GM23248 (cell line): ENCODE data around the gene SUGCT. TPM values are rescaled to one million over a fixed set of nuclear protein-coding genes. Genes with fewer than 3 reads are reported as not detected.

Experiments used
- DNase-seq: peaks from one replicate; pipeline ENCODE4 v3.0.0-alpha.2; 2015
- H2AFZ ChIP-seq: fragments of 200-600 bp; sonication (generic); 2 replicates; pipeline ENCODE4 v1.6.1; 2016; ENCODE audit warnings: antibody characterized with exemption
- H3F3A ChIP-seq: fragments of 200-600 bp; sonication (generic); 2 replicates; pipeline ENCODE4 v1.6.1; 2016; ENCODE audit warnings: mild to moderate bottlenecking, antibody characterized with exemption, mixed run types; ENCODE audit not compliant: insufficient read depth
- H3K27ac ChIP-seq: fragments of 200-600 bp; sonication (generic); 2 replicates; pipeline ENCODE4 v1.5.1; 2016; ENCODE audit warnings: mild to moderate bottlenecking
- H3K27me3 ChIP-seq: fragments of 200-600 bp; sonication (generic); replicated peaks from 2 replicates; pipeline ENCODE4 v1.6.1; 2016; ENCODE audit warnings: mild to moderate bottlenecking; ENCODE audit not compliant: insufficient read depth
- H3K36me3 ChIP-seq: fragments of 200-600 bp; sonication (generic); 2 replicates; pipeline ENCODE4 v1.6.1; 2016; ENCODE audit warnings: low read depth, mild to moderate bottlenecking
- H3K4me1 ChIP-seq: fragments of 200-600 bp; sonication (generic); 2 replicates; pipeline ENCODE4 v1.6.1; 2016; ENCODE audit warnings: mild to moderate bottlenecking; ENCODE audit not compliant: insufficient read depth
- H3K4me2 ChIP-seq: fragments of 200-600 bp; sonication (generic); one replicate; pipeline ENCODE4 v1.6.1; 2016; ENCODE audit warnings: mild to moderate bottlenecking; ENCODE audit not compliant: unreplicated experiment
- H3K4me3 ChIP-seq: fragments of 200-600 bp; sonication (generic); 2 replicates; pipeline ENCODE4 v1.5.1; 2016; ENCODE audit warnings: mild to moderate bottlenecking
- H3K79me2 ChIP-seq: fragments of 200-600 bp; sonication (generic); 2 replicates; pipeline ENCODE4 v1.6.1; 2016; ENCODE audit warnings: mild to moderate bottlenecking; ENCODE audit not compliant: insufficient read depth
- H3K9ac ChIP-seq: fragments of 200-600 bp; sonication (generic); 2 replicates; pipeline ENCODE4 v1.6.1; 2016; ENCODE audit warnings: mild to moderate bottlenecking
- H3K9me2 ChIP-seq: fragments of 200-600 bp; sonication (generic); 2 replicates; pipeline ENCODE4 v1.6.1; 2016; ENCODE audit warnings: mixed run types, mild to moderate bottlenecking, moderate library complexity; ENCODE audit not compliant: insufficient read depth
- H3K9me3 ChIP-seq: fragments of 200-600 bp; sonication (generic); one replicate; pipeline ENCODE4 v1.6.1; 2017; ENCODE audit warnings: low read depth
- H4K20me1 ChIP-seq: fragments of 200-600 bp; sonication (generic); 2 replicates; pipeline ENCODE4 v1.6.0; 2016; ENCODE audit not compliant: insufficient read depth
- EZH2 ChIP-seq: fragments of 200-600 bp; sonication (generic); IDR thresholded peaks from 2 replicates; pipeline ENCODE4 v1.6.1; 2018; ENCODE audit warnings: antibody characterized with exemption, mild to moderate bottlenecking; ENCODE audit not compliant: insufficient read depth, poor library complexity, severe bottlenecking
- EZH2phosphoT487 ChIP-seq: fragments of 200-600 bp; sonication (generic); IDR thresholded peaks from 2 replicates; pipeline ENCODE4 v1.6.1; 2018; ENCODE audit warnings: antibody characterized with exemption, moderate library complexity, mild to moderate bottlenecking, low read depth; ENCODE audit not compliant: insufficient read depth
- WGBS, 2 experiments: methylation state at CpG; one replicate each; pipeline ENCODE4 v1.1.6; 2015 to 2017; ENCODE audit warnings: low lambda C conversion rate in 2 of 2, low coverage in 1 of 2; ENCODE audit errors: missing lambda C conversion rate in 2 of 2; 5-methylcytosine and 5-hydroxymethylcytosine counted together
- in situ Hi-C: fragments of 300-500 bp; cut with MboI; formaldehyde crosslinking; loops from 2 replicates; pipeline ENCODE4 v1.15.0; 2020
- polyA plus RNA-seq: library from polyadenylated mRNA; unstranded; fragments of >200 nt; fragmentation: Nextera tagmentation; extraction: Ambion mirVana; gene quantifications from 2 replicates; pipeline ENCODE4 v1.2.1, GENCODE V29; 2016
- total RNA-seq: library from RNA; depleted of rRNA; stranded (reverse); fragments of >200 nt; shearing (Covaris generic); gene quantifications from 2 replicates; pipeline ENCODE4 v1.2.3, GENCODE V29; 2014

Gene SUGCT
- total and polyA plus RNA-seq, 2 experiments from 2014 or later = 2.2 to 7.1 TPM

DNA sequence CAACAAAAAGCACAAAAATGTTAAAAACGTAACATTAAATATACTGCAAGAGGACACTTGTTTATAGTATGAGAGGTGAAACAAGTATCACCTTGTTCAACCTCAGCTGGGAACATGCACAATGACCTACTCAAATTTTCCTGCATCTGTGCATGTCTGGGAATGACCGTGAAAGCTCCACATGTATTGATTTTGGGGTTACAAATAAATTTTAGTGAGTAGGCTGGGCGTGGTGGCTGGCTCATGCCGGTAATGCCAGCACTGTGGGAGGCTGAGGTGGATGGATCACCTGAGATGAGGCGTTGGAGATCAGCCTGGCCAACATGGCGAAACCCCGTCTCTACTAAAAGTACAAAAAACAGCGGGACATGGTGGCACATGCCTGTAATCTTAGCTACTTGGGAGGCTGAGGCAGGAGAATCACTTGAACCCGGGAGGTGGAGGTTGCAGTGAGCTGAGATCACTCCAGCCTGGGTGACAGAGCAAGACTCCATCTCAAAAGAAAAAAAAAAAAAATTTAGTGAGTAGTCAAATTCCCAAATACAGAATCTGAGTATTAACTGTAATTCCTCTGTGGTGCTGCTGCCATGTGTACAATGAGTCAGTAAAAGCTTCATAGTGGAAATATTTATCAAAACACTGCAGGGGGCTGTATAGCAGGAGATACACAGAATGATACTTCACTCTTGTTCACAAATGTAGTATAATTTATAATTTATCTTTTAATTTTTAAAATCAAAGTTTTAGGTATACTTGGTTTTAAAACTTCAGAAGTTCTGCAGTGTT lies 41.1 kb downstream of the SUGCT start:
- Histone ChIP-seq H3K4me3 (no peak overlapping the region), H3K9me2 (no peaks in the 10 kb centered on the region), H2AFZ (no peak overlapping the region), H3F3A (no peaks in the 10 kb centered on the region), H3K4me1 (no peaks in the 10 kb centered on the region), H3K9ac (no peak overlapping the region), H3K27me3 (no peaks in the 10 kb centered on the region), H3K4me2 (no peak overlapping the region), H3K9me3 (no peaks in the 10 kb centered on the region), H3K27ac (no peak overlapping the region), H4K20me1 (no peaks in the 10 kb centered on the region), H3K36me3 (no peaks in the 10 kb centered on the region), H3K79me2 (no peaks in the 10 kb centered on the region)
- in situ Hi-C loops = no loop called here
- WGBS, 2 experiments = 93 to 95% methylated on average over 9 of the region's 9 CpGs
- TF ChIP-seq EZH2 = no peak
- no peak for TF ChIP-seq EZH2phosphoT487
- peak; percentile 65 for DNase-seq

DNA sequence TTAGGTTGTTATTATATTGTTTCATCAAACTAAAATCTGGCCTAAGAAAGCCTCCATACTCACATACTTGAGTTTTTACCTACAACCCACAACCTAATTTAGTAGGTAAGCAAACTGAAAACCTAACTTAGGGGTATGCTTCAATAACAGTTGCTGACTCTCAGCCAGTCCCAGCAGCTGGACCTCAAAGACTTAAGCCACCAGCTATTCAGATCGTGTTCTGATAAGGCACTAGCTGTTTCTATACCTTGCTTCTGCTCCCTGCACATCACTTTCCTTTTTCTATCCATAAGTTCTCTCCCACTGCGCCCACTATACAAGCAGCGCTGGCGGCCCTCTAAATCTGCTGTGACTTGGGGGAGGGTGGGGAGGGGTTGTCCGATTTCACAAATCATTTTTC lies 42.3 kb downstream of the SUGCT start:
- H3K4me3 ChIP-seq = no peak overlapping the region
- H3K27ac ChIP-seq = no peak overlapping the region
- TF ChIP-seq EZH2 (no peak), EZH2phosphoT487 (no peak)
- no peak overlapping the region for H3K4me2 ChIP-seq
- H3K4me1 ChIP-seq = no peaks in the 10 kb centered on the region
- no peaks in the 10 kb centered on the region for H3K9me3 ChIP-seq
- H2AFZ ChIP-seq = no peak overlapping the region
- 98 to 99% methylated on average over 5 of the region's 5 CpGs for WGBS, 2 experiments
- H3K36me3 ChIP-seq = no peaks in the 10 kb centered on the region
- H3K9ac ChIP-seq = no peak overlapping the region
- DNase-seq = no peak
- no peaks in the 10 kb centered on the region for H4K20me1 ChIP-seq
- no peaks in the 10 kb centered on the region for H3K9me2 ChIP-seq
- H3K27me3 ChIP-seq = no peaks in the 10 kb centered on the region
- no peaks in the 10 kb centered on the region for H3F3A ChIP-seq
- H3K79me2 ChIP-seq = no peaks in the 10 kb centered on the region
- in situ Hi-C loops = no loop called here

DNA sequence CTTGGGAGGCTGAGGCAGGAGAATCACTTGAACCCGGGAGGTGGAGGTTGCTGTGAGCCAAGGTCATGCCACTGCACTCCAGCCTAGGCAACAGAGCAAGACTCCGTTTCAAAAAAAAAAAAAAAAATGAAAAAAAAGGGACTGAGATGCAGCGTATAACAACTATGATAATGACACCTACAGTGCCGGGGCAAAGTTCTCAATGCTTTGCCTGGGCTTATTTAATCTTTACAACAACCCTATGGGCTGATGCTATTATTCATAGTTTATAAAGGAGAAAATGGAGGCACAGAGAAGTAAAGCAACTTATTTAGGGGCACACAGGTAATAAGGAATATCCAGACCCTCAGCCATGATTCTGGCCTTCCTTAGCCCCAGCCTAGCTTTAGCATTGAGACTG lies 47.6 kb downstream of the SUGCT start:
- 79 to 95% methylated on average over 4 of the region's 4 CpGs for WGBS, 2 experiments
- no peak overlapping the region for H3K9ac ChIP-seq
- no peaks in the 10 kb centered on the region for H3F3A ChIP-seq
- no peak overlapping the region for H3K4me3 ChIP-seq
- in situ Hi-C loops = no loop called here
- H3K27me3 ChIP-seq = no peaks in the 10 kb centered on the region
- H3K36me3 ChIP-seq = no peaks in the 10 kb centered on the region
- H3K27ac ChIP-seq = no peak overlapping the region
- H3K9me2 ChIP-seq = no peaks in the 10 kb centered on the region
- no peak for TF ChIP-seq EZH2phosphoT487
- no peak for TF ChIP-seq EZH2
- DNase-seq = no peak
- no peak overlapping the region for H3K4me2 ChIP-seq
- H2AFZ ChIP-seq = no peak overlapping the region
- H4K20me1 ChIP-seq = no peaks in the 10 kb centered on the region
- H3K9me3 ChIP-seq = no peaks in the 10 kb centered on the region
- no peaks in the 10 kb centered on the region for H3K79me2 ChIP-seq
- H3K4me1 ChIP-seq = no peaks in the 10 kb centered on the region

DNA sequence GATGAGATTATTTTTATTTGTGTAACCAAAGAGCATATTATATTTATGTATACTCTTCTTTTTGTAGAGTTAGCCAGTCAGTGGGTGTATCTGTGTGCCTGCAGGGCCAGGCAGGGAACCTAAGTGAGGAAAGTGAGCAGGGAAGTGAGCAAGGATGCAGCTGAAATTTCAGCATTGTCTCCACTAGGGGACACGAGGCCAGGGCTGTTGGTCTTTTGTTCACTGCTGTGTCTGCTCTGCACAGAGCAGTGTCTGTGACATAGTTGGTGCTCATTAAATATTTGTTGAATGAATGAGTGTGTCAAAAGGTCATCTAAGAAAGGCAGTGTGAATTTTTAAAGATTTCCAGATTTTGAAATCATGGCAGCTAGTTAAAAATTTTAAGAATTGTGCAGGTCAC lies 51.8 kb downstream of the SUGCT start:
- Histone ChIP-seq H3K9me2 (no peaks in the 10 kb centered on the region), H2AFZ (no peak overlapping the region), H3K9ac (no peak overlapping the region), H3K4me2 (no peak overlapping the region), H3K27ac (no peak overlapping the region), H3K4me3 (no peak overlapping the region), H3K4me1 (no peaks in the 10 kb centered on the region), H3K27me3 (no peaks in the 10 kb centered on the region), H3K9me3 (no peaks in the 10 kb centered on the region), H4K20me1 (no peaks in the 10 kb centered on the region), H3F3A (peaks cover 2% of the 10 kb centered on the region), H3K79me2 (no peaks in the 10 kb centered on the region), H3K36me3 (no peaks in the 10 kb centered on the region)
- in situ Hi-C loops = no loop called here
- 35 to 64% methylated on average over 1 of the region's 1 CpG for whole genome bisulfite sequencing, 2 experiments
- DNase-seq = no peak
- TF ChIP-seq EZH2phosphoT487 (no peak), EZH2 (no peak)
